Progenitor cell of endocrine pancreas (in vitro differentiated cells): Measurements from ENCODE around the gene CA12. TPM values are rescaled to one million over a fixed set of nuclear protein-coding genes. Genes with fewer than 3 reads are reported as not detected.

Experiments used
- DNase-seq: peaks from one replicate; pipeline ENCODE4 v3.0.0; 2021; ENCODE audit warnings: low spot score; ENCODE audit not compliant: unreplicated experiment
- H3K27ac Mint-ChIP-seq: 2 replicates; pipeline ENCODE4 v1.8.0; 2021; ENCODE audit warnings: mild to moderate bottlenecking, moderate library complexity, mixed read lengths
- H3K27me3 Mint-ChIP-seq: 2 replicates; pipeline ENCODE4 v1.8.0; 2021; ENCODE audit warnings: mixed read lengths
- H3K36me3 Mint-ChIP-seq: 2 replicates; pipeline ENCODE4 v1.8.0; 2022; ENCODE audit warnings: mixed read lengths; ENCODE audit not compliant: insufficient read depth
- H3K4me1 Mint-ChIP-seq: 2 replicates; pipeline ENCODE4 v1.8.0; 2021; ENCODE audit warnings: low read depth, mixed read lengths
- H3K4me3 Mint-ChIP-seq: 2 replicates; pipeline ENCODE4 v1.8.0; 2021; ENCODE audit warnings: low read depth, mild to moderate bottlenecking, moderate library complexity, mixed read lengths
- H3K9me3 Mint-ChIP-seq: 2 replicates; pipeline ENCODE4 v1.8.0; 2021; ENCODE audit warnings: low read depth, mixed read lengths
- CTCF ChIP-seq: fragments of 200-600 bp; sonication (generic); IDR thresholded peaks from one replicate; pipeline ENCODE4 v1.5.0; 2021; ENCODE audit warnings: antibody characterized with exemption, mild to moderate bottlenecking; ENCODE audit not compliant: unreplicated experiment
- total RNA-seq: library from RNA; stranded (reverse); gene quantifications from 2 replicates; pipeline ENCODE4 v1.2.1, GENCODE V29; 2021

CA12 gene
- total RNA-seq, 1 donor from 2014 or later, result 0.38 TPM

GRCh38 chr15:63369296-63369695 lies 12.3 kb downstream of the CA12 start:
- Mint-ChIP-seq H3K27ac (no peak overlapping the region), H3K9me3 (no peaks in the 10 kb centered on the region), H3K27me3 (peaks cover 18% of the 10 kb centered on the region), H3K4me3 (no peak overlapping the region), H3K4me1 (no peaks in the 10 kb centered on the region), H3K36me3 (no peaks in the 10 kb centered on the region)
- DNase-seq, result no peak
- no peak for TF ChIP-seq CTCF

GRCh38 chr15:63368503-63368902 lies 13.1 kb downstream of the CA12 start:
- Mint-ChIP-seq H3K27ac (no peak overlapping the region), H3K4me1 (no peaks in the 10 kb centered on the region), H3K27me3 (peaks cover 15% of the 10 kb centered on the region), H3K36me3 (no peaks in the 10 kb centered on the region), H3K9me3 (no peaks in the 10 kb centered on the region), H3K4me3 (no peak overlapping the region)
- TF ChIP-seq CTCF, result no peak
- DNase-seq, result no peak

- H3K27me3 Mint-ChIP-seq, result peaks cover 15% of the 10 kb centered on the region
- no peak for TF ChIP-seq CTCF
- DNase-seq, result no peak
- H3K36me3 Mint-ChIP-seq, result no peaks in the 10 kb centered on the region
- no peaks in the 10 kb centered on the region for H3K9me3 Mint-ChIP-seq
- no peak overlapping the region for H3K27ac Mint-ChIP-seq
- H3K4me3 Mint-ChIP-seq, result no peak overlapping the region
- no peaks in the 10 kb centered on the region for H3K4me1 Mint-ChIP-seq
These were observed 13.7 kb downstream of the CA12 start for GRCh38 chr15:63367900-63368299.

- H3K27ac Mint-ChIP-seq, result no peak overlapping the region
- no peak for TF ChIP-seq CTCF
- H3K4me1 Mint-ChIP-seq, result no peaks in the 10 kb centered on the region
- no peak overlapping the region for H3K4me3 Mint-ChIP-seq
- no peaks in the 10 kb centered on the region for H3K36me3 Mint-ChIP-seq
- H3K9me3 Mint-ChIP-seq, result no peaks in the 10 kb centered on the region
- DNase-seq, result no peak
- H3K27me3 Mint-ChIP-seq, result peaks cover 15% of the 10 kb centered on the region
These were observed 14.3 kb downstream of the CA12 start for GRCh38 chr15:63367390-63367789.

- Mint-ChIP-seq H3K27ac (no peak overlapping the region), H3K9me3 (no peaks in the 10 kb centered on the region), H3K36me3 (no peaks in the 10 kb centered on the region), H3K27me3 (peaks cover 20% of the 10 kb centered on the region), H3K4me3 (no peak overlapping the region), H3K4me1 (no peaks in the 10 kb centered on the region)
- DNase-seq, result no peak
- TF ChIP-seq CTCF, result no peak
These were observed 15.2 kb downstream of the CA12 start for GRCh38 chr15:63366451-63366850.
